Osteoblast (primary cell): Measurements from ENCODE around the gene GRM5. TPM values are rescaled to one million over a fixed set of nuclear protein-coding genes. Genes with fewer than 3 reads are reported as not detected.

Experiments
- DNase-seq: peaks from one replicate; pipeline ENCODE4 v3.0.0; 2011; ENCODE audit warnings: low spot score, mixed read lengths; ENCODE audit not compliant: insufficient read length; ENCODE audit errors: missing footprints
- H2AFZ ChIP-seq: 2 replicates; pipeline ENCODE4 v1.6.0; 2011; ENCODE audit warnings: mild to moderate bottlenecking, low read length
- H3K27ac ChIP-seq: 2 replicates; pipeline ENCODE4 v1.5.1; 2011; ENCODE audit warnings: mild to moderate bottlenecking, low read depth, low read length, moderate library complexity
- H3K27me3 ChIP-seq: 2 replicates; pipeline ENCODE4 v1.6.0; 2012; ENCODE audit warnings: mild to moderate bottlenecking, control low read depth, inconsistent platforms, low read length, moderate library complexity; ENCODE audit not compliant: insufficient read depth
- H3K36me3 ChIP-seq: 2 replicates; pipeline ENCODE4 v1.5.1; 2011; ENCODE audit warnings: mild to moderate bottlenecking, low read length, control low read depth, moderate library complexity; ENCODE audit not compliant: insufficient read depth
- H3K4me1 ChIP-seq: 2 replicates; pipeline ENCODE4 v1.5.1; 2011; ENCODE audit warnings: mild to moderate bottlenecking, low read length, control low read depth, moderate library complexity; ENCODE audit not compliant: insufficient read depth
- H3K4me2 ChIP-seq: 2 replicates; pipeline ENCODE4 v1.6.0; 2011; ENCODE audit warnings: mild to moderate bottlenecking, low read length; ENCODE audit not compliant: insufficient read depth
- H3K4me3 ChIP-seq: fragments of 200-600 bp; sonication (generic); 3 replicates; pipeline ENCODE4 v1.5.1; 2012; ENCODE audit warnings: mild to moderate bottlenecking, low read length, inconsistent platforms; ENCODE audit not compliant: insufficient read depth
- H3K79me2 ChIP-seq: 2 replicates; pipeline ENCODE4 v1.6.0; 2012; ENCODE audit warnings: mild to moderate bottlenecking, low read length, control low read depth, inconsistent platforms; ENCODE audit not compliant: insufficient read depth
- H3K9me3 ChIP-seq: 2 replicates; pipeline ENCODE4 v1.5.1; 2011; ENCODE audit warnings: low read depth, low read length, control low read depth
- H4K20me1 ChIP-seq: 2 replicates; pipeline ENCODE4 v1.6.0; 2012; ENCODE audit warnings: mild to moderate bottlenecking, low read length, control low read depth; ENCODE audit not compliant: insufficient read depth
- total RNA-seq: library from RNA; depleted of rRNA; stranded (reverse); fragments of >200 nt; gene quantifications from 2 replicates; pipeline ENCODE4 v1.2.3, GENCODE V29; 2012
- TF ChIP-seq, protein P1 (sequence below): IDR thresholded peaks from 2 replicates; pipeline ENCODE4 v1.5.1; 2011; ENCODE audit warnings: mild to moderate bottlenecking, low read depth, low read length, moderate library complexity; ENCODE audit errors: extremely low read depth

GRM5 gene
- total RNA-seq, 1 donor = not detected

DNA sequence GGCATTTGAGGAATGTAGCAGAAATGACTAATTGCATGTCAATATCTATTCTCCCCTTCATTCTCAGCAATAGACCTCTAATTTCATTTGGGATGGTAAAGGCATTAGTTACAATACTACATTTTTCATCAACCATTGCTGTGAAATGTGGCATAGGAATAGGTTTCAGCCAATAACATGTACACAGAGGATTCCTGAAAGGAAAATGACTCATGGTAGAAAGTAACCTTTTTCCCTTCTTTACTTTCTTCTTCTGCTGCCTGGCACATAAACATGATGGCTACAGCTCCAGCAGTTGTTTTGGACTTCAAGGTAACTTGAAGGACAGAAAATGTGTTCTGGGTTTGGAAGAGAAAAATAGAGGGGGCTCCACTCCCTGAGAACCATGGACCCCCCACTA is 496.4 kb downstream of the GRM5 start:
- no peak for DNase-seq
- H3K27me3 ChIP-seq = no peaks in the 10 kb centered on the region
- TF ChIP-seq, protein P1, sequence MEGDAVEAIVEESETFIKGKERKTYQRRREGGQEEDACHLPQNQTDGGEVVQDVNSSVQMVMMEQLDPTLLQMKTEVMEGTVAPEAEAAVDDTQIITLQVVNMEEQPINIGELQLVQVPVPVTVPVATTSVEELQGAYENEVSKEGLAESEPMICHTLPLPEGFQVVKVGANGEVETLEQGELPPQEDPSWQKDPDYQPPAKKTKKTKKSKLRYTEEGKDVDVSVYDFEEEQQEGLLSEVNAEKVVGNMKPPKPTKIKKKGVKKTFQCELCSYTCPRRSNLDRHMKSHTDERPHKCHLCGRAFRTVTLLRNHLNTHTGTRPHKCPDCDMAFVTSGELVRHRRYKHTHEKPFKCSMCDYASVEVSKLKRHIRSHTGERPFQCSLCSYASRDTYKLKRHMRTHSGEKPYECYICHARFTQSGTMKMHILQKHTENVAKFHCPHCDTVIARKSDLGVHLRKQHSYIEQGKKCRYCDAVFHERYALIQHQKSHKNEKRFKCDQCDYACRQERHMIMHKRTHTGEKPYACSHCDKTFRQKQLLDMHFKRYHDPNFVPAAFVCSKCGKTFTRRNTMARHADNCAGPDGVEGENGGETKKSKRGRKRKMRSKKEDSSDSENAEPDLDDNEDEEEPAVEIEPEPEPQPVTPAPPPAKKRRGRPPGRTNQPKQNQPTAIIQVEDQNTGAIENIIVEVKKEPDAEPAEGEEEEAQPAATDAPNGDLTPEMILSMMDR = no peak

DNA sequence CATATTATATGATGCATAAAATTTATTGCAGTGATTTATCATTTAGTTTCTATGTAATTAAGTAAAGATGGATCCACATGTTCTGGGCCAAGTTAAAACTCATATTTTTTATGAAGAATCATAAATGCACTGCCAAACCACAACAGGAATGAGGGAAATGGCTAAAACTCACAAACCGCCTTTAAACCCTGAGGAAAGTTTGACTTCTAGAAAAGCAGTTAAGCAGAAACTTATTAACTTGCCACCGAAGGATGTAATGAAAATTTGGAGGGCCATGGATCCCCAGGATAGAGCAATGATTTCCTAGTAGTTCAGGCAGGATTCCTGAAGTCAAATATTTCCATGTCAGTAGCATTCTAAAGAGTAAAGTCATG is 510.0 kb downstream of the GRM5 start:
- Histone ChIP-seq H3K27ac (peak overlapping the region; percentile 91), H2AFZ (no peak overlapping the region), H3K9me3 (no peaks in the 10 kb centered on the region)

More for the DNA sequence above, 496.4 kb downstream of the GRM5 start:
- Histone ChIP-seq H2AFZ (no peak overlapping the region), H3K9me3 (no peaks in the 10 kb centered on the region), H4K20me1 (no peaks in the 10 kb centered on the region), H3K4me3 (no peak overlapping the region), H3K79me2 (no peaks in the 10 kb centered on the region), H3K4me1 (no peaks in the 10 kb centered on the region), H3K36me3 (no peaks in the 10 kb centered on the region), H3K27ac (no peak overlapping the region), H3K4me2 (no peak overlapping the region)

DNA sequence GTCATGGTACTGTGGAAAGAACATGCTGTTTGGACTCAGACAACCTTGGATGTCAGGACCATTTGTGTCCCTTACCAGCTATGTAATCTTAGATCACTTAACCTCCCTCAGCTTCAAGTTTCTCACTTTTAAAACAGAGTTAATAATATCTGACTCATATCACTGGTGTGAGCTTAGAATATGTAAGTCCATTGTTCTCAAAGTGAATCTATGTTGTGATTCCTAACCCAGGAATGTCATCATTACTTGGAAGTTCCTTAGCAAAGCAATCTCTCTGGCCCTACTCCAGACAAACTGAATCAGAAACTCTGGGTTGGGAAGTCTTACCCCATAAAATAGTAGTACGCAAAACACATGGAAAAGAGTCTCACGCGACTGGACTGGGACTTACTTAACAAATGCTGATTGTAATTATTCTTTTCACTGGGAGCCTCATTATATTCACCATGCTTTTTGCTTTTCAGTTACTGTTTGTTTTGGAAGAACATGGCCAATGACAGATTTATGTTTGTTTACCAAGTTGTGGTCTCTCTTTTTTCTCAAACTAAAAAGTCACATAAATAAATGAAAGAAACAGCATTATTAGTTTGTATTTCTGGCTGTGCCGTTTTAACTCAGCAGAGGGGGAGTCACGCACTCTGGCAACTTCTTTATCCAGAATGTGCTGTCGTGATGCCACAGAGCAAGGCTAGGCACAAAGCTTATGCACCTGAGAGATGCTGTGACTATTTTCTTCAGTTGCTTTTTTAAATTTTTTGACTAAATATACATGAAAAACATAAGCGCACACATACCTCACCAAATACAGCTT is 510.6 kb downstream of the GRM5 start:
- no peak overlapping the region for H2AFZ ChIP-seq
- H3K4me1 ChIP-seq = peaks cover 31% of the 10 kb centered on the region
- peak; percentile 48 for DNase-seq
- H3K79me2 ChIP-seq = no peaks in the 10 kb centered on the region
- TF ChIP-seq, protein P1 = no peak
- H3K27me3 ChIP-seq = no peaks in the 10 kb centered on the region
- no peaks in the 10 kb centered on the region for H3K36me3 ChIP-seq
- peak overlapping the region; percentile 91 for H3K27ac ChIP-seq
- H3K4me3 ChIP-seq = peak overlapping the region; percentile 2
- H4K20me1 ChIP-seq = no peaks in the 10 kb centered on the region
- no peaks in the 10 kb centered on the region for H3K9me3 ChIP-seq
- peak overlapping the region; percentile 68 for H3K4me2 ChIP-seq

More for the DNA sequence above, 510.0 kb downstream of the GRM5 start:
- Histone ChIP-seq H3K36me3 (no peaks in the 10 kb centered on the region), H3K4me2 (peak overlapping the region; percentile 68), H3K4me3 (no peak overlapping the region), H3K27me3 (no peaks in the 10 kb centered on the region), H4K20me1 (no peaks in the 10 kb centered on the region), H3K4me1 (peaks cover 31% of the 10 kb centered on the region), H3K79me2 (no peaks in the 10 kb centered on the region)
- TF ChIP-seq, protein P1 = no peak
- DNase-seq = no peak

DNA sequence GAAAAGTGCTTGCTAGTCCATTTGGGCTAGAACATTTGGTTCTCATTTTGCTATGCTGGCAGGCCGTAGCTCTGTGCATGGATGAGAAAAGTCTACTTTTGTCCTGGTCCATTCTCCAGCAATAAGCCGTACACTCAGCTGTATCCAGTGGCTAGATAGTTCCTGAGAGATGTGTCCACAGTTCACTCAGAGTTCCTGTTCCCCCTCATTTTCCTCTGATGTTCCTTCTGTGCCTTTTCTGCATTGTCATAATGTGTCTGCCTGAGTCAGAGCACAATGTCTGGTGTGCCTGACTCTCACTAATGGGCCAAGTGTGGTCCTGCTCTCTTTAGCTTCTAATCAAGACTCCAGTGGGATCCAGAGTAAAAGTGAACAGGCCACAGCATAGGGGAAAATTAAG is 512.6 kb downstream of the GRM5 start:
- no peaks in the 10 kb centered on the region for H3K27me3 ChIP-seq
- TF ChIP-seq, protein P1 = no peak
- H3K79me2 ChIP-seq = no peaks in the 10 kb centered on the region
- peak overlapping the region; percentile 11 for H2AFZ ChIP-seq
- no peak overlapping the region for H3K4me3 ChIP-seq
- H3K36me3 ChIP-seq = no peaks in the 10 kb centered on the region
- no peaks in the 10 kb centered on the region for H3K9me3 ChIP-seq
- no peak overlapping the region for H3K27ac ChIP-seq
- no peak overlapping the region for H3K4me2 ChIP-seq
- H4K20me1 ChIP-seq = no peaks in the 10 kb centered on the region
- peaks cover 31% of the 10 kb centered on the region for H3K4me1 ChIP-seq
- DNase-seq = no peak
